Measurements from ENCODE around the gene FITM1. TPM values are rescaled to one million over a fixed set of nuclear protein-coding genes. Genes with fewer than 3 reads are reported as not detected.

Gene FITM1
- 0.27 TPM in 1 of 2 replicates, not detected in the other for total RNA-seq

GRCh38 chr14:24130380-24130716, at the start of gene FITM1:
TSS of gene FITM1 (plus strand) at chr14:24130659. CDS start at chr14:24131564, 905 bp downstream.

GRCh38 chr14:24093901-24094840, 36.3 kb upstream of the FITM1 start, which contains the start of gene PCK2:
TSS of gene PCK2 (plus strand) at chr14:24094311. CDS start at chr14:24094406, 95 bp downstream.

GRCh38 chr14:24114532-24115421, 15.7 kb upstream of the FITM1 start, which contains the start of the genes DCAF11 and NRL:
TSS of gene DCAF11 (plus strand) at chr14:24114777. CDS start at chr14:24115595, 818 bp downstream.
TSS of gene NRL (minus strand) at chr14:24114949. CDS start at chr14:24082848, 32,101 bp downstream.

GRCh38 chr14:24135834-24136683, 5.6 kb downstream of the FITM1 start, which contains the start of gene PSME1:
TSS of gene PSME1 (plus strand) at chr14:24136194. CDS start at chr14:24136263, 69 bp downstream.

GRCh38 chr14:24141097-24141880, 10.8 kb downstream of the FITM1 start, which contains the start of gene EMC9:
TSS of gene EMC9 (minus strand) at chr14:24141591. CDS start at chr14:24141304, 287 bp downstream.

GRCh38 chr14:24146453-24146977, 16.1 kb downstream of the FITM1 start, which contains the start of gene PSME2:
TSS of gene PSME2 (minus strand) at chr14:24146610. CDS start at chr14:24146581, 29 bp downstream.

GRCh38 chr14:24146978-24147760, 16.7 kb downstream of the FITM1 start, which contains the start of gene RNF31:
TSS of gene RNF31 (plus strand) at chr14:24147498. CDS start at chr14:24147699, 201 bp downstream.

GRCh38 chr14:24160850-24161804, 30.7 kb downstream of the FITM1 start, which contains the start of gene IRF9:
TSS of gene IRF9 (plus strand) at chr14:24161265. CDS start at chr14:24162145, 880 bp downstream.

GRCh38 chr14:24171422-24172260, 41.2 kb downstream of the FITM1 start, which contains the start of gene REC8:
TSS of gene REC8 (plus strand) at chr14:24172080. CDS start at chr14:24172553, 473 bp downstream.

Small RNAs within 50 kb of the gene (small RNA-seq; reads per million reads assigned to genes)
- gene IPO4 (not detected), gene IRF9 (0.49 reads per million), gene RNA5SP383 (not detected)

Other genes with a start within 250 kb of the FITM1 start
- 33.3 and 35.4 TPM in 2 replicates for gene DHRS4, start 176.9 kb upstream of the FITM1 start, total RNA-seq
- 11.1 and 12.2 TPM in 2 replicates for gene DHRS4L2, start 141.7 kb upstream of the FITM1 start, total RNA-seq
- 0.14 TPM in 1 of 2 replicates, not detected in the other for gene CARMIL3, start 78.7 kb upstream of the FITM1 start, total RNA-seq
- gene CPNE6, start 59.1 kb upstream of the FITM1 start, total RNA-seq, result not detected in 2 replicates
- 6.6 and 11.2 TPM in 2 replicates for gene PCK2, start 36.3 kb upstream of the FITM1 start, total RNA-seq
- gene DCAF11, start 15.9 kb upstream of the FITM1 start, total RNA-seq, result 35.8 and 36.3 TPM in 2 replicates
- 0.40 and 0.57 TPM in 2 replicates for gene NRL, start 15.7 kb upstream of the FITM1 start, total RNA-seq
- 86.7 and 90.6 TPM in 2 replicates for gene PSME1, start 5.5 kb downstream of the FITM1 start, total RNA-seq
- 14.9 and 15.3 TPM in 2 replicates for gene EMC9, start 10.9 kb downstream of the FITM1 start, total RNA-seq
- 76.7 and 77.1 TPM in 2 replicates for gene PSME2, start 16.0 kb downstream of the FITM1 start, total RNA-seq
- 42.4 and 54.4 TPM in 2 replicates for gene RNF31, start 16.8 kb downstream of the FITM1 start, total RNA-seq
- gene IRF9, start 30.6 kb downstream of the FITM1 start, total RNA-seq, result 24.3 and 32.3 TPM in 2 replicates
- gene REC8, start 41.4 kb downstream of the FITM1 start, total RNA-seq, result 2.3 and 8.1 TPM in 2 replicates
- gene IPO4, start 58.2 kb downstream of the FITM1 start, total RNA-seq, result 53.7 and 54.7 TPM in 2 replicates
- 52.5 and 61.0 TPM in 2 replicates for gene TM9SF1, start 64.8 kb downstream of the FITM1 start, total RNA-seq
- 0.13 TPM in 1 of 2 replicates, not detected in the other for gene TSSK4, start 75.0 kb downstream of the FITM1 start, total RNA-seq
- gene CHMP4A, start 82.8 kb downstream of the FITM1 start, total RNA-seq, result 29.4 and 35.6 TPM in 2 replicates
- gene MDP1, start 85.4 kb downstream of the FITM1 start, total RNA-seq, result 3.2 and 6.0 TPM in 2 replicates
- 118 and 150 TPM in 2 replicates for gene NEDD8, start 101.7 kb downstream of the FITM1 start, total RNA-seq
- gene GMPR2, start 102.3 kb downstream of the FITM1 start, total RNA-seq, result 63.4 and 67.2 TPM in 2 replicates
- gene TINF2, start 112.0 kb downstream of the FITM1 start, total RNA-seq, result 50.8 and 52.1 TPM in 2 replicates
- gene TGM1, start 132.5 kb downstream of the FITM1 start, total RNA-seq, result 1.1 and 1.2 TPM in 2 replicates
- 26.1 and 34.3 TPM in 2 replicates for gene RABGGTA, start 140.9 kb downstream of the FITM1 start, total RNA-seq
- gene DHRS1, start 169.1 kb downstream of the FITM1 start, total RNA-seq, result 10.1 and 10.9 TPM in 2 replicates
- gene NOP9, start 169.2 kb downstream of the FITM1 start, total RNA-seq, result 31.8 and 34.1 TPM in 2 replicates
- 2.7 and 3.0 TPM in 2 replicates for gene CIDEB, start 177.3 kb downstream of the FITM1 start, total RNA-seq
- gene LTB4R2, start 179.5 kb downstream of the FITM1 start, total RNA-seq, result 10.6 and 10.8 TPM in 2 replicates
- gene LTB4R, start 180.8 kb downstream of the FITM1 start, total RNA-seq, result 2.9 and 4.7 TPM in 2 replicates
- gene ADCY4, start 204.4 kb downstream of the FITM1 start, total RNA-seq, result 30.9 and 34.2 TPM in 2 replicates
- gene RIPK3, start 209.3 kb downstream of the FITM1 start, total RNA-seq, result 2.1 and 5.8 TPM in 2 replicates
- gene NFATC4, start 237.5 kb downstream of the FITM1 start, total RNA-seq, result 12.5 and 20.2 TPM in 2 replicates